Transverse colon (tissue), 4 donors: ENCODE measurements around the gene COLQ. TPM values are rescaled to one million over a fixed set of nuclear protein-coding genes. Genes with fewer than 3 reads are reported as not detected.

Experiments
- DNase-seq: peaks from one replicate; pipeline ENCODE4 v3.0.0-alpha.2; 2019
- H3K27ac ChIP-seq, 4 donors: fragments of 200-600 bp; sonication (generic); 2 replicates each; pipeline ENCODE4 v1.5.1; 2016 to 2018; ENCODE audit warnings: inconsistent platforms in 4 of 4
- H3K27me3 ChIP-seq: fragments of 200-600 bp; sonication (generic); 2 replicates; pipeline ENCODE4 v1.5.1; 2017; ENCODE audit warnings: inconsistent platforms
- H3K36me3 ChIP-seq, 4 donors: fragments of 200-600 bp; sonication (generic); 2 replicates each; pipeline ENCODE4 v1.5.1; 2017 to 2019; ENCODE audit warnings: inconsistent platforms in 4 of 4
- H3K4me1 ChIP-seq, 4 donors: fragments of 200-600 bp; sonication (generic); 2 replicates each; pipeline ENCODE4 v1.5.1; 2017 to 2020; ENCODE audit warnings: inconsistent platforms in 4 of 4
- H3K4me3 ChIP-seq, 4 donors: fragments of 200-600 bp; sonication (generic); 1 replicate in 1 of 4; 2 replicates in 3 of 4; pipeline versions ENCODE4 v1.5.1 to v1.6.1; 2017 to 2019; ENCODE audit warnings: inconsistent platforms in 4 of 4
- H3K9me3 ChIP-seq, 2 donors: fragments of 200-600 bp; sonication (generic); 2 replicates each; pipeline ENCODE4 v1.5.1; 2017 to 2019; ENCODE audit warnings: inconsistent platforms in 2 of 2
- EP300 ChIP-seq: sonication (generic); formaldehyde crosslinking; IDR thresholded peaks from one replicate; pipeline ENCODE4 v1.6.1; 2017; ENCODE audit warnings: antibody characterized with exemption, low read depth
- POLR2A ChIP-seq: fragments of 450-650 bp; IDR thresholded peaks from one replicate; pipeline ENCODE4 v1.6.1; 2016; ENCODE audit warnings: antibody characterized with exemption, mild to moderate bottlenecking, moderate library complexity
- POLR2AphosphoS5 ChIP-seq, 3 donors: sonication (generic); formaldehyde crosslinking; IDR thresholded peaks; one replicate each; pipeline ENCODE4 v1.6.1; 2016; ENCODE audit warnings: antibody characterized with exemption in 3 of 3
- WGBS, 2 donors: methylation state at CpG; one replicate each; pipeline ENCODE4 v1.1.5; 2018; ENCODE audit warnings: low coverage in 1 of 2; 5-methylcytosine and 5-hydroxymethylcytosine counted together
- in situ Hi-C, 4 donors: fragments of 200-750 bp; cut with MboI; loops; one replicate each; pipeline versions ENCODE4 v1.15.0 to v1.15.1; 2017; ENCODE audit warnings: low sequenced_read_pairs in 3 of 4, low pct_ligation_motif_present in 1 of 4, low pct_unique_long_range_greater_than_20kb in 1 of 4
- intact Hi-C: fragments of 100-400 bp; cut with DNase I; formaldehyde crosslinking; loops from one replicate; pipeline ENCODE4 v1.15.1; 2023; ENCODE audit warnings: low total_unique reads
- total RNA-seq, 4 donors: library from RNA; depleted of rRNA; stranded (reverse); fragments of >200 nt; gene quantifications; one replicate each; pipeline ENCODE4 v1.1.0, GENCODE V29; 2016
- TF ChIP-seq, protein P1 (sequence below), 5 experiments: fragments of 200-600 bp in 3 of 5; fragments of 450-650 bp in 2 of 5; sonication (generic) in 3 of 5; IDR thresholded peaks; 1 replicate in 2 of 5; 2 replicates in 3 of 5; pipeline ENCODE4 v1.5.1; 2016 to 2017; ENCODE audit warnings: antibody characterized with exemption in 5 of 5, inconsistent platforms in 3 of 5, mild to moderate bottlenecking in 2 of 5, moderate library complexity in 1 of 5

The COLQ gene
- total RNA-seq, 4 donors from 2014 or later: 0.68 to 1.7 TPM; not detected in 2

DNA sequence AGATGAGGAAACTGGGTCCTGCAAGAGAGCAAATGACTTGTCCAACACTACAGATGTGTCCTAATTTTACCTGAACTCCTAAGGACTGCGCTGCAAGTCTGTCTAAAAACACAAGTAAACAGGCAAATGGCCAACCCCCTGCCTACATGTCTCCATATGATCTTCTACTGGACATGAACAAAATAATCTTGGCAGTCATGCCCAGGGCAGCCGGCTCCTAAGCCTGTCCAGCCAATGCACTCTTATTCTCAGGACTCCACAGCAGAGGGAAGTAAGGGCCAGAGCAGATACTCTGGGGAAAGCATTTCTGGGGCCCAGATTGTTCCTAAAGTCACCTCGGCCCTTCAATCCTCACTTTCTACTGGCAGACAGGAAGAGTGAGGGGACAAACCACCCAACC is 10.3 kb downstream of the COLQ start:
- Histone ChIP-seq H3K36me3 (no peaks in the 10 kb centered on the region), H3K27me3 (no peaks in the 10 kb centered on the region), H3K9me3 (no peaks in the 10 kb centered on the region), H3K27ac (no peak overlapping the region), H3K4me1 (peaks cover 0 to 9% (median 0%) of the 10 kb centered on the region in 4 donors), H3K4me3 (no peak overlapping the region)
- in situ Hi-C loops: no loop called here
- no peak for DNase-seq
- WGBS, 2 donors: 97 to 100% methylated on average over 1 to 3 of the region's 3 CpGs
- no peak for TF ChIP-seq POLR2AphosphoS5 (IDR thresholded peaks at IDR 0.05)
- no peak for TF ChIP-seq EP300
- no peak for TF ChIP-seq POLR2A
- TF ChIP-seq, protein P1, sequence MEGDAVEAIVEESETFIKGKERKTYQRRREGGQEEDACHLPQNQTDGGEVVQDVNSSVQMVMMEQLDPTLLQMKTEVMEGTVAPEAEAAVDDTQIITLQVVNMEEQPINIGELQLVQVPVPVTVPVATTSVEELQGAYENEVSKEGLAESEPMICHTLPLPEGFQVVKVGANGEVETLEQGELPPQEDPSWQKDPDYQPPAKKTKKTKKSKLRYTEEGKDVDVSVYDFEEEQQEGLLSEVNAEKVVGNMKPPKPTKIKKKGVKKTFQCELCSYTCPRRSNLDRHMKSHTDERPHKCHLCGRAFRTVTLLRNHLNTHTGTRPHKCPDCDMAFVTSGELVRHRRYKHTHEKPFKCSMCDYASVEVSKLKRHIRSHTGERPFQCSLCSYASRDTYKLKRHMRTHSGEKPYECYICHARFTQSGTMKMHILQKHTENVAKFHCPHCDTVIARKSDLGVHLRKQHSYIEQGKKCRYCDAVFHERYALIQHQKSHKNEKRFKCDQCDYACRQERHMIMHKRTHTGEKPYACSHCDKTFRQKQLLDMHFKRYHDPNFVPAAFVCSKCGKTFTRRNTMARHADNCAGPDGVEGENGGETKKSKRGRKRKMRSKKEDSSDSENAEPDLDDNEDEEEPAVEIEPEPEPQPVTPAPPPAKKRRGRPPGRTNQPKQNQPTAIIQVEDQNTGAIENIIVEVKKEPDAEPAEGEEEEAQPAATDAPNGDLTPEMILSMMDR (IDR thresholded peaks at IDR 0.05): no peak
- intact Hi-C loops: no loop called here

DNA sequence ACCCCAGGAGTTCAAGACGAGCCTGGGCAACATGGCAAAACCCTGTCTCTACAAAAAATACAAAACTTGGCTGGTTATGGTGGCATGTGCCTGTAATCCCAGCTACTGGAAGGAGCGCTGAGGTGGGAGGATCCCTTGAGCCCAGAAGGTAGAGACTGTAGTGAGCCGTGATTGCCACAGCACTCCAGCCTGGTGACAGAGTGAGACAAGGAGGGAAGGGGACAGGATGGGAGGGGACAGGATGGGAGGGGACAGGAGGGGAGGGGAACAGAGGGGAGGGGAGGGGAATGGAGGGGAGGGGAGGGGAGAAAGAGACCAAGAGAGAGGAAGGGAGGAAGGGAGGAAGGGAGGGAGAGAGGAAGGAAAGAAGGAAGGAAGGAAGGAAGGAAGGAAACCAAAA is 11.0 kb downstream of the COLQ start:
- Histone ChIP-seq H3K9me3 (no peaks in the 10 kb centered on the region), H3K4me1 (peaks cover 0 to 9% (median 0%) of the 10 kb centered on the region in 4 donors), H3K36me3 (no peaks in the 10 kb centered on the region), H3K4me3 (no peak overlapping the region), H3K27me3 (no peaks in the 10 kb centered on the region), H3K27ac (no peak overlapping the region)
- intact Hi-C loops (no loop called here), in situ Hi-C loops (no loop called here)
- no peak for DNase-seq
- TF ChIP-seq POLR2A (no peak), EP300 (no peak), POLR2AphosphoS5 (IDR thresholded peaks at IDR 0.05) (no peak)
- TF ChIP-seq, protein P1 (IDR thresholded peaks at IDR 0.05): no peak
- 94% methylated on average over 3 of the region's 3 CpGs; no CpG with 5 or more reads in 1 of the 2 donors for WGBS, 2 donors

DNA sequence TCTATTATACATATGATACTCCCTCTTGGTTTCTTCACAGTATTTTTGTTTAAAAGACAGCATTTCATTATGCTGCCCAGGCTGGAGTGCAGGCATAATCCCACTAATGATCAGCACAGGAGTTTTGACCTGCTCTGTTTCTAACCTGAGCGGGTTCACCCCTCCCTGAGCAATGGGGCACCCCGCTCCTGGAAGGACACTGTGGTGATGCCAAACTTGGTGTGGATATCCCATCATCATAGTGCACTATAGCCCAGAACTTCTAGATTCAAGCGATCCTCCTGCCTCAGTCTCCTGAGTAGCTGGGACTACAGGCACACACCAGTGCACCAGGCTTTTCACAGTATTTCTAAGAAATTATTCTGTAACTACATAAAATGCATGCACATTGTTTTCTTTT is 14.9 kb downstream of the COLQ start:
- intact Hi-C loops (no loop called here), in situ Hi-C loops (no loop called here)
- Histone ChIP-seq H3K27me3 (no peaks in the 10 kb centered on the region), H3K36me3 (no peaks in the 10 kb centered on the region), H3K27ac (no peak overlapping the region), H3K4me3 (no peak overlapping the region), H3K9me3 (no peaks in the 10 kb centered on the region), H3K4me1 (no peaks in the 10 kb centered on the region)
- WGBS, 2 donors: 87 to 97% methylated on average over 3 of the region's 3 CpGs
- no peak for DNase-seq
- no peak for TF ChIP-seq EP300
- no peak for TF ChIP-seq POLR2AphosphoS5 (IDR thresholded peaks at IDR 0.05)
- TF ChIP-seq POLR2A: no peak
- TF ChIP-seq, protein P1 (IDR thresholded peaks at IDR 0.05): no peak

DNA sequence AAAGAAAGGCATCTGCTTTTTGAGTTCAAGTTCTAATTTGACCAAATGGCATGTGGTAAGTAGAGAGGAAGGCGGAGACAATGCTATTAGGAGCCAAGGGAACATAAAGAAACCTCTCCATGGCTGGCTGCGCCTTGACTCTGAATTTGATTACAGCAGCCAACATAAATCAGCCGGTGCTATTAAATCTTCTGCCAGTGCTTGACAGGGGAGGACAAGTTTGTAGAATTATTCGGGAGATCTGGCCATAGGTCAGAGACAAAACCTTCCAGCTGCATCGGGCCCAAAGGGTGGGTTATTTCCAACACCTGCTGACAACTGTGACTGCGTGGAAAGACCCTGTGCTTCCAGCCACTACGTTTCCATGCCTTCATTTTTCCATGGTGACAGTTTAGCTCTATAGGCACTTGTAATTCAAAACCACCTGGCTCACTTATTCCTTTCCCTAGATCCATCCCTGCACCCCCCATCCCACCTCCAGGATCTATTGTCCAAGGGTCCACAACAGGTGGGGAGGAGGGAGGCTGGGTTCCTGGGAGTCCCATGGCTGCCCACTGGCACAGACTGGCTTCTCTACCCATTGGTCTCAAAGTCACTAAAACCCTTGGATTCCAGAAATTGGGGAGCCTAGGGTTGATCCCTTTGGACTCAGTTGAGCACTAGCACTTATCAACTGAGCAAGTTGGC is 15.9 kb downstream of the COLQ start:
- intact Hi-C loops: no loop called here
- TF ChIP-seq, protein P1 (IDR thresholded peaks at IDR 0.05): no peak
- TF ChIP-seq POLR2A (no peak), EP300 (no peak), POLR2AphosphoS5 (IDR thresholded peaks at IDR 0.05) (no peak)
- H3K27ac ChIP-seq: no peak overlapping the region
- H3K27me3 ChIP-seq: no peaks in the 10 kb centered on the region
- in situ Hi-C loops: no loop called here
- H3K9me3 ChIP-seq: no peaks in the 10 kb centered on the region
- WGBS, 2 donors: 70 to 79% methylated on average over 4 to 7 of the region's 7 CpGs
- H3K4me1 ChIP-seq: no peaks in the 10 kb centered on the region
- H3K36me3 ChIP-seq: no peaks in the 10 kb centered on the region
- DNase-seq: no peak
- H3K4me3 ChIP-seq: no peak overlapping the region
